A549 (cell line): ENCODE measurements around the gene KCNK17. TPM values are rescaled to one million over a fixed set of nuclear protein-coding genes. Genes with fewer than 3 reads are reported as not detected.

Experiments used
- ATAC-seq, 2 experiments: fragments of 200-7000 bp in 1 of 2; fragments of >200 bp in 1 of 2; cut with Nextera tagmentation in 1 of 2; cut with Tn5 transposase in 1 of 2; 3 replicates each; pipeline versions ENCODE4 v1.8.0 to v1.9.1; 2018 to 2020; ENCODE audit warnings: mild to moderate bottlenecking in 1 of 2, moderate library complexity in 1 of 2
- CTCF ChIA-PET: fragments of 300-600 bp; sonication (Branson Sonifier 250); formaldehyde crosslinking; extraction: SDS; loops from one replicate; lab custom pipeline; 2021; ENCODE audit warnings: antibody characterized with exemption, inconsistent platforms; lab: Yijun Ruan, JAX
- POLR2A ChIA-PET: fragments of 350-600 bp; formaldehyde crosslinking; extraction: SDS; loops from one replicate; lab custom pipeline; 2021; ENCODE audit warnings: antibody characterized with exemption, inconsistent platforms; lab: Yijun Ruan, JAX
- DNase-seq, 2 experiments: peaks; one replicate each; pipeline versions ENCODE4 v3.0.0 to v3.0.0-alpha.2; 2011 to 2016; ENCODE audit warnings: low read depth in 1 of 2, low spot score in 1 of 2
- FAIRE-seq: peaks from 2 replicates; lab custom pipeline; 2011; peaks lifted over from hg19 to GRCh38; lab: Jason Lieb, UNC
- H3K27ac ChIP-seq, 2 experiments: fragments of >200 bp; sonication (Bioruptor Twin); formaldehyde crosslinking; 3 replicates each; pipeline ENCODE4 v1.5.1; 2016 to 2017
- H3K4me1 ChIP-seq: fragments of >200 bp; sonication (Bioruptor Twin); formaldehyde crosslinking; 3 replicates; pipeline ENCODE4 v1.6.1; 2016
- H3K4me2 ChIP-seq: fragments of >200 bp; sonication (Bioruptor Twin); formaldehyde crosslinking; 3 replicates; pipeline ENCODE4 v1.6.1; 2016
- H3K4me3 ChIP-seq: fragments of >200 bp; sonication (Bioruptor Twin); formaldehyde crosslinking; 3 replicates; pipeline ENCODE4 v1.5.1; 2016
- H3K9me3 ChIP-seq: fragments of >200 bp; sonication (Bioruptor Twin); formaldehyde crosslinking; 3 replicates; pipeline ENCODE4 v1.6.1; 2016
- ATOH8 ChIP-seq: fragments of 250-450 bp; sonication (Bioruptor Pico); IDR thresholded peaks from 2 replicates; pipeline ENCODE4 v1.5.0; 2020; ENCODE audit warnings: low read depth, mild to moderate bottlenecking, moderate library complexity
- CBX8 ChIP-seq: fragments of 200-600 bp; sonication (generic); IDR thresholded peaks from 2 replicates; pipeline ENCODE4 v1.6.1; 2016
- CEBPB ChIP-seq, 2 experiments: fragments of >200 bp in 1 of 2; sonication (Bioruptor Twin) in 1 of 2; formaldehyde crosslinking in 1 of 2; IDR thresholded peaks; 2 replicates each; pipeline ENCODE4 v1.6.1; 2012 to 2016
- CTCF ChIP-seq: fragments of >200 bp; sonication (Bioruptor Twin); formaldehyde crosslinking; IDR thresholded peaks from 3 replicates; pipeline ENCODE4 v1.5.1; 2016
- ESRRA ChIP-seq: fragments of 150-350 bp; IDR thresholded peaks from 2 replicates; pipeline ENCODE4 v1.6.1; 2014; ENCODE audit warnings: mild to moderate bottlenecking, low read length, borderline replicate concordance
- JUNB ChIP-seq: fragments of >200 bp; sonication (Bioruptor Twin); formaldehyde crosslinking; IDR thresholded peaks from 2 replicates; pipeline ENCODE4 v1.6.1; 2016
- KDM1A ChIP-seq: fragments of 200-600 bp; sonication (generic); IDR thresholded peaks from 2 replicates; pipeline ENCODE4 v1.6.1; 2016; ENCODE audit warnings: low read depth, mild to moderate bottlenecking
- KDM5A ChIP-seq: fragments of 200-600 bp; sonication (generic); IDR thresholded peaks from 2 replicates; pipeline ENCODE4 v1.6.1; 2016; ENCODE audit warnings: antibody characterized with exemption, mild to moderate bottlenecking
- MAZ ChIP-seq: fragments of 150-350 bp; IDR thresholded peaks from 2 replicates; pipeline ENCODE4 v1.6.1; 2014; ENCODE audit warnings: antibody characterized with exemption, low read depth, low read length, borderline replicate concordance
- MYC ChIP-seq: IDR thresholded peaks from 2 replicates; pipeline ENCODE4 v1.6.1; 2012; ENCODE audit warnings: mild to moderate bottlenecking, inconsistent platforms, low read length, improper control_type of control experiment, borderline replicate concordance
- NFE2L2 ChIP-seq: fragments of 150-350 bp; conservative IDR thresholded peaks from 2 replicates; pipeline ENCODE4 v1.6.1; 2014; ENCODE audit warnings: low read length
- PBX3 ChIP-seq: IDR thresholded peaks from 2 replicates; pipeline ENCODE4 v1.6.1; 2012
- PHF8 ChIP-seq: fragments of 200-600 bp; sonication (generic); IDR thresholded peaks from 2 replicates; pipeline ENCODE4 v1.6.1; 2016; ENCODE audit warnings: low read depth, mild to moderate bottlenecking, antibody characterized with exemption, moderate library complexity, borderline replicate concordance
- RAD21 ChIP-seq, 2 experiments: fragments of >200 bp in 1 of 2; sonication (Bioruptor Twin) in 1 of 2; formaldehyde crosslinking in 1 of 2; IDR thresholded peaks in 1 of 2; conservative IDR thresholded peaks in 1 of 2; 2 replicates in 1 of 2; 3 replicates in 1 of 2; pipeline ENCODE4 v1.6.1; 2012 to 2018; ENCODE audit warnings: inconsistent platforms in 1 of 2
- RARB ChIP-seq: fragments of 250-450 bp; sonication (Bioruptor Pico); IDR thresholded peaks from 2 replicates; pipeline ENCODE4 v1.8.0; 2021; ENCODE audit warnings: mild to moderate bottlenecking, moderate library complexity
- RNF2 ChIP-seq: fragments of 200-600 bp; sonication (generic); IDR thresholded peaks from 2 replicates; pipeline ENCODE4 v1.6.1; 2016; ENCODE audit warnings: low read depth, mild to moderate bottlenecking, antibody characterized with exemption, moderate library complexity, borderline replicate concordance
- SMC3 ChIP-seq: fragments of >200 bp; sonication (Bioruptor Twin); formaldehyde crosslinking; IDR thresholded peaks from 3 replicates; pipeline ENCODE4 v1.6.1; 2018; ENCODE audit warnings: inconsistent platforms
- TFCP2L1 ChIP-seq: fragments of 250-450 bp; sonication (Bioruptor Pico); IDR thresholded peaks from 2 replicates; pipeline ENCODE4 v1.5.0; 2021; ENCODE audit warnings: mild to moderate bottlenecking
- TP53 ChIP-seq: fragments of 250-450 bp; sonication (Bioruptor Pico); IDR thresholded peaks from 2 replicates; pipeline ENCODE4 v1.5.0; 2021; ENCODE audit warnings: mild to moderate bottlenecking, moderate library complexity
- USF2 ChIP-seq: fragments of 450-650 bp; IDR thresholded peaks from 2 replicates; pipeline ENCODE4 v1.6.1; 2014; ENCODE audit warnings: antibody characterized with exemption
- ZNF302 ChIP-seq: fragments of 250-450 bp; sonication (Bioruptor Pico); IDR thresholded peaks from 2 replicates; pipeline ENCODE4 v1.9.0; 2021; ENCODE audit warnings: inconsistent platforms, mild to moderate bottlenecking, moderate library complexity
- WGBS: methylation state at CpG from one replicate; pipeline ENCODE4 v1.1.6; 2017; ENCODE audit errors: missing lambda C conversion rate; 5-methylcytosine and 5-hydroxymethylcytosine counted together
- polyA plus RNA-seq, 4 experiments: library from polyadenylated mRNA; depleted of rRNA in 3 of 4; stranded (reverse); fragments of >200 nt; fragmentation: RNase III in 1 of 4; extraction: RNeasy Plus Mini Kit Qiagen cat#74134 plus additional on column Dnase treatment in 1 of 4; gene quantifications; 2 replicates in 3 of 4; 3 replicates in 1 of 4; pipeline ENCODE4 v1.2.3, GENCODE V29; 2011 to 2017
- TF ChIP-seq, protein P1 (sequence below): IDR thresholded peaks from 2 replicates; pipeline ENCODE4 v1.6.1; 2012; ENCODE audit warnings: low read depth, borderline replicate concordance
- TF ChIP-seq, protein P2 (sequence below): fragments of 250-450 bp; sonication (Bioruptor Pico); IDR thresholded peaks from 2 replicates; pipeline ENCODE4 v1.5.0; 2021; ENCODE audit warnings: mild to moderate bottlenecking, moderate library complexity, borderline replicate concordance

Gene KCNK17
- polyA plus RNA-seq, 2 of the 4 experiments (the other 2 are of a cell fraction) = not detected

- no peaks in the 10 kb centered on the region for H3K9me3 ChIP-seq
- DNase-seq (no peak), ATAC-seq (no peak), FAIRE-seq (no peak)
- ChIA-PET CTCF (interaction anchor here (0.7 kb wide), 1 partner anchor 11 kb away, joined by 3 read pairs; no protein-coding TSS in a partner anchor), POLR2A (interaction anchor here (0.7 kb wide), 1 partner anchor 1236 kb away, joined by 4 read pairs; the partner anchor contains the start of gene LRFN2)
- H3K27ac ChIP-seq = no peak overlapping the region
- H3K4me1 ChIP-seq = no peaks in the 10 kb centered on the region
- no peak overlapping the region for H3K4me2 ChIP-seq
- 50% methylated on average over 12 of the region's 13 CpGs for WGBS
- TF ChIP-seq ATOH8 = no peak
- TF ChIP-seq NFE2L2 = no peak
- TF ChIP-seq, protein P1, sequence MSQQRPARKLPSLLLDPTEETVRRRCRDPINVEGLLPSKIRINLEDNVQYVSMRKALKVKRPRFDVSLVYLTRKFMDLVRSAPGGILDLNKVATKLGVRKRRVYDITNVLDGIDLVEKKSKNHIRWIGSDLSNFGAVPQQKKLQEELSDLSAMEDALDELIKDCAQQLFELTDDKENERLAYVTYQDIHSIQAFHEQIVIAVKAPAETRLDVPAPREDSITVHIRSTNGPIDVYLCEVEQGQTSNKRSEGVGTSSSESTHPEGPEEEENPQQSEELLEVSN = no peak
- TF ChIP-seq MAZ = no peak
- no peak for TF ChIP-seq MYC
- TF ChIP-seq TP53 (CRISPR knock-in tag) = no peak
- TF ChIP-seq RNF2 = no peak
- TF ChIP-seq SMC3 = no peak
- no peak for TF ChIP-seq RARB (CRISPR knock-in tag)
- TF ChIP-seq CTCF = no peak
- TF ChIP-seq USF2 = no peak
- no peak for TF ChIP-seq PHF8
- TF ChIP-seq PBX3 = no peak
- TF ChIP-seq KDM5A = no peak
- TF ChIP-seq JUNB = no peak
- TF ChIP-seq RAD21 (conservative IDR thresholded peaks at IDR 0.05 in 1 of 2, IDR thresholded peaks at IDR 0.05 in 1 of 2) = no peak
- TF ChIP-seq CBX8 = no peak
- no peak for TF ChIP-seq TFCP2L1
- H3K4me3 ChIP-seq = no peak overlapping the region
Measured at GRCh38 chr6:39350723-39351505, 36.7 kb upstream of the KCNK17 start.

- ATAC-seq (no peak), FAIRE-seq (no peak), DNase-seq (no peak)
- Histone ChIP-seq H3K27ac (no peak overlapping the region), H3K9me3 (no peaks in the 10 kb centered on the region), H3K4me3 (no peak overlapping the region), H3K4me2 (no peak overlapping the region), H3K4me1 (no peaks in the 10 kb centered on the region)
- WGBS = 43% methylated on average over 6 of the region's 15 CpGs
- POLR2A ChIA-PET = no interaction called here
- CTCF ChIA-PET = interaction anchor here (0.9 to 1.1 kb wide), 3 partner anchors 14 to 15 kb away, joined by 3 read pairs; no protein-coding TSS in a partner anchor
- TF ChIP-seq, protein P2, sequence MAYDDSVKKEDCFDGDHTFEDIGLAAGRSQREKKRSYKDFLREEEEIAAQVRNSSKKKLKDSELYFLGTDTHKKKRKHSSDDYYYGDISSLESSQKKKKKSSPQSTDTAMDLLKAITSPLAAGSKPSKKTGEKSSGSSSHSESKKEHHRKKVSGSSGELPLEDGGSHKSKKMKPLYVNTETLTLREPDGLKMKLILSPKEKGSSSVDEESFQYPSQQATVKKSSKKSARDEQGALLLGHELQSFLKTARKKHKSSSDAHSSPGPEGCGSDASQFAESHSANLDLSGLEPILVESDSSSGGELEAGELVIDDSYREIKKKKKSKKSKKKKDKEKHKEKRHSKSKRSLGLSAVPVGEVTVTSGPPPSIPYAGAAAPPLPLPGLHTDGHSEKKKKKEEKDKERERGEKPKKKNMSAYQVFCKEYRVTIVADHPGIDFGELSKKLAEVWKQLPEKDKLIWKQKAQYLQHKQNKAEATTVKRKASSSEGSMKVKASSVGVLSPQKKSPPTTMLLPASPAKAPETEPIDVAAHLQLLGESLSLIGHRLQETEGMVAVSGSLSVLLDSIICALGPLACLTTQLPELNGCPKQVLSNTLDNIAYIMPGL = no peak
- no peak for TF ChIP-seq KDM1A
- TF ChIP-seq ESRRA = no peak
- no peak for TF ChIP-seq JUNB
- no peak for TF ChIP-seq CBX8
- TF ChIP-seq CEBPB (IDR thresholded peaks at IDR 0.05) = no peak
- no peak for TF ChIP-seq ZNF302 (CRISPR knock-in tag)
- TF ChIP-seq, protein P1 = no peak
- no peak for TF ChIP-seq RAD21 (conservative IDR thresholded peaks at IDR 0.05 in 1 of 2, IDR thresholded peaks at IDR 0.05 in 1 of 2)
Measured at GRCh38 chr6:39348740-39349139, 34.5 kb upstream of the KCNK17 start.
